HG03575 (cell line): Measurements from ENCODE around the gene SRSF8.
"Not testable (repeated sequence)": the region's sequence is repeated elsewhere in the genome, so short reads cannot be mapped to it uniquely, and the experiment has no call there.

ENCODE experiments used
- ATAC-seq: cut with Tn5 transposase; IDR thresholded peaks from one replicate; pipeline ENCODE4 v1.9.1; 2021; ENCODE audit not compliant: unreplicated experiment, insufficient number of reproducible peaks, low FRiP score; ENCODE audit errors: extremely low read depth

SRSF8 gene, protein sequence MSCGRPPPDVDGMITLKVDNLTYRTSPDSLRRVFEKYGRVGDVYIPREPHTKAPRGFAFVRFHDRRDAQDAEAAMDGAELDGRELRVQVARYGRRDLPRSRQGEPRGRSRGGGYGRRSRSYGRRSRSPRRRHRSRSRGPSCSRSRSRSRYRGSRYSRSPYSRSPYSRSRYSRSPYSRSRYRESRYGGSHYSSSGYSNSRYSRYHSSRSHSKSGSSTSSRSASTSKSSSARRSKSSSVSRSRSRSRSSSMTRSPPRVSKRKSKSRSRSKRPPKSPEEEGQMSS

DNA sequence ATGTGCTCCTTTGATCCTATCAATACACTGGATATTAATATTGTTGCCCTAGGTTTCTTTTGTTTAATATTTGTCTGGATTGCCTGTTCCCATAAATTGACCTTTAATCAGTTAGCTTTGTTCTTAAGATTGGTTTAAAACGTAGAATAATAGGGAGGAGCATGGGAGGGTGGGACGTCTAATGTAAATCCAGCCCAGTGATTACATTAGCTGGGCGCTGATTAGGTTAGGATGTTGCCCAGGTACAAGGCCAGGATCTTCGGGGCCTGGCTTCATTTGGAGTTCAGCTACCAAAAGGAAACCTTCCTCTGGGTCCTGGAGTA, at the start of gene SRSF8:
Gene SRSF8 (plus strand): TSS at position 204 of the 323 bp plus-strand sequence. CDS start 308 bp downstream, outside the sequence.
- peak; percentile 13 for ATAC-seq

DNA sequence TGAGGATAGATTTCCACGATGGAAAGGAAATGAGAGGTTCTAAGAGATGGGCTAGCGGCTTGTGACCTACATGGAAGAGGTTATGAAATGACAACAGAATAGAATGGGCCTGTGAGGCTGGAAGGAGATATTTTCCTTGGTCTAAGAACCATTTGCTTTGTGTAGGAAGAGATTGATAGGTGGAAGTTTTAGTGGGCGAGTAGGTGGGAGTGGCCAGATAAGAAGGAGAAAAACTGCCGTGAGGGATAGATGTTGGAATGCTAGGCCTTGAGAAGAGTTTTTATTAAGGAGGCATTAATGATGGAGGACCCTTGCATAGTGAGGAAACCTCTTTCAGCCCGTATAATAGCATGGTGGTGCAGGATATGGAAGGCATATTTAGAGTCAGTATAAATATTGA, 45.3 kb upstream of the SRSF8 start:
- not testable (repeated sequence) for ATAC-seq

DNA sequence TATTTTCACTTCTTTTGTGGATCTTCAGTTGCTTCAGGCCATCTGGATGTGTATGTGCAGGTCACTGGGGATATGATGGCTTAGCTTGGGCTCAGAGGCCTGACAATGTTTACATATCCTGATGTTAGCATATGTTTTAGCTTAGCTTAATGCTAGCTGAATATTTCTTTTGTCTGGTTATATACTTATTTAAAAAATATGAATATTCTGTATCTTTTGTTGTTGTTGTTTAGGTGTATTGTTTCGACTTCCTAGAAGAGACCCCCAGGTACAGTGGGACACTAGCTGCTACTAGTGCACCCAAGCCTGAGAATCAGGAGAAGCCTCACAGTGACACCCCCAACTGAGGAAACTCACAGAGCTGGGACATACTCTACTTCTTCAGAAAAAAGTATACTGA, 41.8 kb upstream of the SRSF8 start, which contains the start of gene KDM4E:
Gene KDM4E (plus strand): TSS at position 301 of the 400 bp plus-strand sequence. CDS start 300 bp downstream, outside the sequence.
- no peak for ATAC-seq

DNA sequence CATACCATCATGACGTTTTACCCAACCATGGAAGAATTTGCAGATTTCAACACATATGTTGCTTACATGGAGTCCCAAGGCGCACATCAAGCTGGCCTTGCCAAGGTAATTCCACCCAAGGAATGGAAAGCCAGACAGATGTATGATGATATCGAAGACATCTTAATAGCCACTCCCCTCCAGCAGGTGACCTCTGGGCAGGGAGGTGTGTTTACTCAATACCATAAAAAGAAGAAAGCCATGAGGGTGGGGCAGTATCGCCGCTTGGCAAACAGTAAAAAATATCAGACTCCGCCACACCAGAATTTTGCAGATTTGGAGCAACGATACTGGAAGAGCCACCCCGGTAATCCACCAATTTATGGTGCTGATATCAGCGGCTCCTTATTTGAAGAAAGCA, 41.1 kb upstream of the SRSF8 start:
- ATAC-seq: not testable (repeated sequence)

- ATAC-seq: no peak
Observed at GRCh38 chr11:95028357-95028756, 38.4 kb upstream of the SRSF8 start.

GRCh38 chr11:95033051-95033450, 33.7 kb upstream of the SRSF8 start:
- no peak for ATAC-seq

GRCh38 chr11:95035316-95035715, 31.4 kb upstream of the SRSF8 start:
- no peak for ATAC-seq

DNA sequence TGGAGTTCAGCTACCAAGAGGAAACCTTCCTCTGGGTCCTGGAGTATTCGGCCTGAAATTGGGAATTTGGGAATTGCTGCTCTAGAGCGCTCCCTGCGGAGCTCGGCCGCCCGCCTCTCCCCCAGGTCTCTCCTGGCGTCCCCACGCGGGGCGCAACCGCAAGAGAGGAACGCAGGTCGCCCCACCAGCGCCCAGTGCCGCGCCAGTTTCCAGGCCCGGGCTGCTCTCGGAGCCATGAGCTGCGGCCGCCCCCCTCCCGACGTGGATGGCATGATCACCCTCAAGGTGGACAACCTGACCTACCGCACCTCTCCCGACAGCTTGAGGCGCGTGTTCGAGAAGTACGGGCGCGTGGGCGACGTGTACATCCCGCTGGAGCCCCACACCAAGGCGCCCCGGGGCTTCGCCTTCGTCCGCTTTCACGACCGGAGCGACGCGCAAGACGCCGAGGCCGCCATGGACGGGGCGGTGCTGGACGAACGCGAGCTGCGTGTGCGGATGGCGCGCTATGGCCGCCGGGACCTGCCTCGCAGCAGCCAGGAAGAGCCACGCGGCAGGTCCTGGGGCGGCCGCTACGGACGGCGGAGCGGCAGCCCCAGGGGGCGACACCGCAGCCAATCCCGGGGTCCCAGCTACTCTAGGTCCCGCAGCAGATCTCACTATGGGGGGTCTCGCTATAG, 29.2 kb upstream of the SRSF8 start:
- ATAC-seq: not testable (repeated sequence)

DNA sequence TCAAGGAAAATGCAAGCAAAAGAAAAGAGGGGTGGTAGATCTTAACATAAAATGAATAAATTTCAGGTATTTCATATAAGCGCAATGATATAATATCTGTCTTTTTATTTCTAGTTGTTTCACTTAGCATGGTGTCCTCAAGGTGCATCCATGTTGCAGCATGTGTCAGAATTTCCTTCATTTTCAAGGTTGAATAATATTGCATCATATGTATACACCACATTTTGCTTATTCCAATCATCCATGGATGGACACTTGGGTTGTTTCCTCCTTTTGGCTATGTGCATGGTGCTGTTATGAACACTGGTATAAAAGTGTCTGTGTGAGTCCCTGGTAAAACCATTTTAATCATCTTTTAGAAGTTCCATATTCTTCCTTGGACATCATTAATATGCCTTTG, 24.5 kb upstream of the SRSF8 start:
- ATAC-seq: no peak

GRCh38 chr11:95042906-95043305, 23.8 kb upstream of the SRSF8 start:
- ATAC-seq: no peak

GRCh38 chr11:95044010-95044409, 22.7 kb upstream of the SRSF8 start:
- no peak for ATAC-seq

- no peak for ATAC-seq
Observed at GRCh38 chr11:95045812-95046211, 20.9 kb upstream of the SRSF8 start.

- ATAC-seq: not testable (repeated sequence)
Observed at GRCh38 chr11:95049122-95049521, 17.6 kb upstream of the SRSF8 start, which contains the start of gene KDM4F. TSS of gene KDM4F (plus strand) at chr11:95049422.

DNA sequence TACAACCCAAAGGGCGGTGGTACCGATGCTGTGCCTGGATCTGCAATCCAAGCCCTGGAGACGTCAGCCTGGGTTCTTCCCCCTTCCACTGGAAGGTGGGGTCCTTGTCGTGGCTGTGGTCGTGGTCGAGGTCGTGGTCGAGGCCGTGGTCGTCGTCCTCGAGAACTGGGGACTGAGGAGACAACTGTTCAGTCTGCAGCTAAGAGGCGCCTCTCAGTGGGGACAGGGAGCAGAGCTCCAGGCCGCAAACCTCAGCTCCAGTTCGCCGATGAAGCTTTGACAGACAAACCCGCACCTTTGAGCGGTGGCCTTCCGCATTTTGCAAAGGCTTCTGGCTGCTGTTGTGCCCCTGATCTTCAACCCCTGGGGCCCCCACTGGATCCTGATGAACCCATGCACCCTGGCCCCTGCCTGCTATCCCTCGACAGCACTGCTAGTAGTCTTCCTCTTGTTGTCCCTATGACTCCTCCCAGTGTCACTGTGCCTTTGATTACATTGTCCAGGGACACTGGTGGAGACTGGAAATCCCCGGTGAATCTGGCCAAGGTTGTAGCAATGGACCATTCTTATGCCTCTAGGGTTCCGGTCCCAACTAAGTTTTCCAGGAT, 16.0 kb upstream of the SRSF8 start:
- no peak for ATAC-seq

DNA sequence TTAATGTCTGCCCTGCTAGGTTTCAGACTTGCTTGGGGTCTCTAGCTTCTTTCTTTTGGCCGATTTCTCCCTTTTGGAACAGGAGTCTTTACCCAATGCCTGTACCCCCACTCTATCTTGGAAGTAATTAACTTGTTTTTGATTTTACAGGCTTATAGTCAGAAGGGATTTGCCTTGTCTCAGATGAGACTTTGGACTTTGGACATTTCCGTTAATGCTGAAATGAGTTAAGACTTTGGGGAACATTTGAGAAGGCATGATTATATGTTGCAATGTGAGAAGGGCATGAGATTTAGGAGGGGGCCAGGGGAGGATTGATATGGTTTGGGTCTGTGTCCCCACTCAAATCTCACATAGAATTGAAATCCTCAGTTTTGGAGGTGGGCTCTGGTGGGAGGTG, 12.4 kb upstream of the SRSF8 start:
- no peak for ATAC-seq

GRCh38 chr11:95055283-95055897, 11.3 kb upstream of the SRSF8 start:
- peak; percentile 97 for ATAC-seq

GRCh38 chr11:95057959-95058358, 8.8 kb upstream of the SRSF8 start:
- ATAC-seq: no peak

GRCh38 chr11:95058621-95059020, 8.1 kb upstream of the SRSF8 start:
- no peak for ATAC-seq

DNA sequence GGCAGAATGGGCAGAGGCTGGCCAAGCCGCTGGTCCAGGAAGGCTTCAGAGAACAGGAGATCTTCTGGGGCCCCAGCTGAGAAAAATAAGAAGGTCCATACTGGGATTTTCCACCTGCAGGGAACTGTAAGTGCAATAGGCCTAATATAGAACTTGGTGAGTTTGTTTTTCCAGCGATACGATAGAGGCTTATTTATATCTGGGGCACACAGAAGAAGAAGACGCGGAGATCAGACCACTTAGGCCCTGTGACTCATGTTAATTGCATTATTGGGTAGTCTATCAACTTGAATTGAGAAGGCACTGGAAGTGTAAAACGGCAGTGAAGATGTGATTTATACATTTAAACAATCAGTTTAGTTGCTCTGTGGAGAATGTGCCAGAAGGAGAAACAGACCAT, 7.7 kb upstream of the SRSF8 start:
- ATAC-seq: no peak

- ATAC-seq: no peak
Observed at GRCh38 chr11:95065336-95065735, 1.4 kb upstream of the SRSF8 start.
